ENCODE measurements around the gene SYNJ2BP.

- TF ChIP-seq CTCF (IDR thresholded peaks at IDR 0.05 in 8 of 11, conservative IDR thresholded peaks at IDR 0.05 in 3 of 11) (no peak), POLR2AphosphoS5 (IDR thresholded peaks at IDR 0.05) (no peak), POLR2A (IDR thresholded peaks at IDR 0.05) (no peak)
These were observed 25.1 kb downstream of the SYNJ2BP start for GRCh38 chr14:70391493-70392391.
